Activated CD8-positive, alpha-beta memory T cell treated with anti-CD3 and anti-CD28 coated beads, Interleukin-2, amount 10 ng/mL, durations not matched to agents 7 days and 5 days (primary cell): Measurements from ENCODE around the gene PCLAF. TPM values are rescaled to one million over a fixed set of nuclear protein-coding genes. Genes with fewer than 3 reads are reported as not detected.
"Not testable (repeated sequence)": the region's sequence is repeated elsewhere in the genome, so short reads cannot be mapped to it uniquely, and the experiment has no call there.

Experiments used
- ATAC-seq: fragments of 150-1000 bp; cut with Tn5 transposase; one replicate; pipeline ENCODE4 v1.10.0; 2021; ENCODE audit warnings: moderate library complexity
- CTCF ChIA-PET: fragments of 350-600 bp; sonication (Branson Sonifier 250); formaldehyde crosslinking; loops from one replicate; lab custom pipeline; 2021; ENCODE audit warnings: antibody characterized with exemption; lab: Charles Lee
- DNase-seq: peaks from one replicate; pipeline ENCODE4 v3.0.0-alpha.2; 2020
- H3K27ac Mint-ChIP-seq: one replicate; pipeline ENCODE4 v1.8.0; 2021; ENCODE audit warnings: mild to moderate bottlenecking, mixed read lengths
- H3K27me3 Mint-ChIP-seq: one replicate; pipeline ENCODE4 v1.8.0; 2021; ENCODE audit warnings: mixed read lengths
- H3K36me3 Mint-ChIP-seq: one replicate; pipeline ENCODE4 v1.8.0; 2021; ENCODE audit warnings: mild to moderate bottlenecking, mixed read lengths
- H3K4me1 Mint-ChIP-seq: one replicate; pipeline ENCODE4 v1.8.0; 2021; ENCODE audit warnings: mixed read lengths
- H3K4me3 Mint-ChIP-seq: one replicate; pipeline ENCODE4 v1.8.0; 2021; ENCODE audit warnings: mild to moderate bottlenecking, moderate library complexity, mixed read lengths
- H3K9me3 Mint-ChIP-seq: one replicate; pipeline ENCODE4 v1.8.0; 2022; ENCODE audit warnings: low read depth, mixed read lengths
- total RNA-seq, 2 experiments: library from RNA; stranded (reverse); gene quantifications; one replicate each; pipeline ENCODE4 v1.2.3, GENCODE V29; 2021

The PCLAF gene
- total RNA-seq, 2 experiments from 2014 or later = 138 to 139 TPM

DNA sequence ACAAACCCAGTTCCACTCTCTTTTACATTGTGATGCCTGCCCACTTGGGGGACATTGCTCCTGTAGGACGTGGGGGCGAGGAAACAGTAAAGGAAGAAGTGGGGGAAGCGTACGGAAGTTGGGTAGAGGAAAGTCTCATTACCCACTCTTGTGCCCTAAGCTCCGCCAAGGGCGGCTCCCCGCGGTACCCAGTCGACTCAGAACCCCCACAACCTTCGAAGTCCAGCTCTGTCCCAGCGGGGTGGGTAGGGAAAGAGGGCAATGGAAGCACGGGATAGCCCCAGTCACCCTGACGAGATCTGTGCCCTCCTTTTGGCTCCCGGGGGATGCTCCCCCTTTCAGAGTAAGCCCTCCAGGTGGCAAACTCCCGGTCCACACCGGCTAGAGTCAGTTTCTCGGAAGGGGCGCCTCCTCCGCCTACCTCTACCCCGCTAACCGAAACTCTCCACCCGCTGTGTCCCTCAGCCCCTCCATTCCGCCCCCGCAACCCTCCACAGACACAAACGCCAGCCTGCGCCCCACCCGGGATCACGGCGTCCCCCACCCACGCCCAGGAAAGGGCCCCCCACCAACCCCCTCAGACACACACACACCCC is 25.8 kb downstream of the PCLAF start:
- Mint-ChIP-seq H3K9me3 (no peaks in the 10 kb centered on the region), H3K27ac (peak overlapping the region; percentile 86), H3K27me3 (no peaks in the 10 kb centered on the region), H3K36me3 (peaks cover 8% of the 10 kb centered on the region), H3K4me1 (peaks cover 36% of the 10 kb centered on the region), H3K4me3 (peak overlapping the region; percentile 89)
- peak; percentile 42 for ATAC-seq
- DNase-seq = peak; percentile 63
- CTCF ChIA-PET = interaction anchor here (1.0 to 1.9 kb wide), 4 partner anchors 10 to 145 kb away, joined by 3 to 7 read pairs (median 4); no protein-coding TSS in a partner anchor

GRCh38 chr15:64354688-64355344 is 26.4 kb downstream of the PCLAF start:
- CTCF ChIA-PET = interaction anchor here (1.2 to 1.9 kb wide), 3 partner anchors 13 to 145 kb away, joined by 3 to 7 read pairs (median 4); no protein-coding TSS in a partner anchor
- Mint-ChIP-seq H3K9me3 (no peaks in the 10 kb centered on the region), H3K4me1 (peaks cover 33% of the 10 kb centered on the region), H3K27me3 (no peaks in the 10 kb centered on the region), H3K36me3 (peaks cover 6% of the 10 kb centered on the region), H3K4me3 (peak overlapping the region; percentile 89), H3K27ac (peak overlapping the region; percentile 86)
- DNase-seq (no peak), ATAC-seq (no peak)

- H3K36me3 Mint-ChIP-seq = peaks cover 6% of the 10 kb centered on the region
- H3K27ac Mint-ChIP-seq = no peak overlapping the region
- DNase-seq = no peak
- H3K9me3 Mint-ChIP-seq = no peaks in the 10 kb centered on the region
- ATAC-seq = no peak
- H3K4me1 Mint-ChIP-seq = peaks cover 14% of the 10 kb centered on the region
- H3K27me3 Mint-ChIP-seq = no peaks in the 10 kb centered on the region
- H3K4me3 Mint-ChIP-seq = no peak overlapping the region
- CTCF ChIA-PET = no interaction called here
These were observed 30.0 kb downstream of the PCLAF start for GRCh38 chr15:64351265-64351664.

DNA sequence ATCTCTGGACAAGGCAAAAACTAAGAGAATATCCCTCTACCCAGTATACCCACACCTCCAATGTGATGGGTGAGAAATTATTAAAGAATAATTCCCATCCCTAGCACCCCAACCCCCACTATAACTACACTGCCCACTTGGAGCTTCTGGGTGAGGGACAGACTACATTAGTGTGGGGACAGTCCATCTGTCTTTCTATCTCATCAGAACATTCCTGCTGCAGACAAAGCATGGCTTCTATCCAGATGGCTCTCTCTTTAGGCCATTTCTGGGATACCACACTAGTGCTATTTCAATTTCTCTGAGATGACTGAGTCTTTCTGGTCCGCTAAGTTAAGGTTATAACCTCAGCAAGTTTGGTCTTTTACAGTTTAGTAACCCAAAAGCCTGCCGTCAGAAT is 31.9 kb downstream of the PCLAF start:
- DNase-seq = no peak
- CTCF ChIA-PET = interaction anchor here (0.9 to 1.0 kb wide), 2 partner anchors 10 to 102 kb away, joined by 3 read pairs; no protein-coding TSS in a partner anchor
- no peak overlapping the region for H3K27ac Mint-ChIP-seq
- no peak overlapping the region for H3K4me3 Mint-ChIP-seq
- H3K4me1 Mint-ChIP-seq = peaks cover 4% of the 10 kb centered on the region
- ATAC-seq = no peak
- H3K9me3 Mint-ChIP-seq = no peaks in the 10 kb centered on the region
- peaks cover 8% of the 10 kb centered on the region for H3K36me3 Mint-ChIP-seq
- no peaks in the 10 kb centered on the region for H3K27me3 Mint-ChIP-seq

GRCh38 chr15:64348455-64348854 is 32.8 kb downstream of the PCLAF start:
- Mint-ChIP-seq H3K4me1 (peaks cover 4% of the 10 kb centered on the region), H3K4me3 (no peak overlapping the region), H3K27me3 (no peaks in the 10 kb centered on the region), H3K36me3 (peaks cover 8% of the 10 kb centered on the region), H3K9me3 (no peaks in the 10 kb centered on the region), H3K27ac (no peak overlapping the region)
- CTCF ChIA-PET = no interaction called here
- ATAC-seq = no peak
- DNase-seq = no peak

GRCh38 chr15:64346242-64346641 is 35.0 kb downstream of the PCLAF start:
- H3K4me3 Mint-ChIP-seq, H3K27me3 Mint-ChIP-seq, DNase-seq, H3K27ac Mint-ChIP-seq, ATAC-seq, H3K9me3 Mint-ChIP-seq, H3K4me1 Mint-ChIP-seq, CTCF ChIA-PET: not testable (repeated sequence)
- H3K36me3 Mint-ChIP-seq = peaks cover 17% of the 10 kb centered on the region

- Mint-ChIP-seq H3K27me3 (no peaks in the 10 kb centered on the region), H3K9me3 (no peaks in the 10 kb centered on the region), H3K4me3 (no peak overlapping the region), H3K27ac (no peak overlapping the region), H3K4me1 (peaks cover 4% of the 10 kb centered on the region), H3K36me3 (peaks cover 17% of the 10 kb centered on the region)
- no peak for ATAC-seq
- DNase-seq = no peak
- CTCF ChIA-PET = interaction anchor here (1.2 kb wide), 1 partner anchor 11 kb away, joined by 3 read pairs; the partner anchor contains the start of gene CSNK1G1
These were observed 36.5 kb downstream of the PCLAF start for GRCh38 chr15:64344651-64345294.

DNA sequence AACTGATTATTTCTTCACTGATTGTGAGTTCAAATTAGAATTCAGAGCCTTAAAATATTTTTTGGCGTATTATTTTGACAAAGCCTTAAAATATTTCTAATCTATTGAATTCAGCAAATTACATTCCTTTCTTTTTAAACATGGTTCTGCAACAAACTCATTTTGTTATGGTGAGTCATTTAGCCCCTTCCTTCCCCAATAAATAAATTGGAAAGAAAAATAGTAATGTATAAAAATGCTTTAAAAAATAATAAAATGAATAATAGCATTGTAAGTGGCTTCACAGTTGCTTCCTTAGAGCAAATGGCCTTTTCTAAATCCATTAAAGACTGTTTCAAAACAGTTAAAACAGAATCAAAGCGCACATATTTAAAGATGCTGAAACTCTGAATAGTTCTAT is 37.4 kb downstream of the PCLAF start:
- Mint-ChIP-seq H3K36me3 (peaks cover 19% of the 10 kb centered on the region), H3K27ac (no peak overlapping the region), H3K9me3 (no peaks in the 10 kb centered on the region), H3K4me3 (no peak overlapping the region), H3K27me3 (no peaks in the 10 kb centered on the region), H3K4me1 (peaks cover 4% of the 10 kb centered on the region)
- ATAC-seq = no peak
- no peak for DNase-seq
- CTCF ChIA-PET = no interaction called here

DNA sequence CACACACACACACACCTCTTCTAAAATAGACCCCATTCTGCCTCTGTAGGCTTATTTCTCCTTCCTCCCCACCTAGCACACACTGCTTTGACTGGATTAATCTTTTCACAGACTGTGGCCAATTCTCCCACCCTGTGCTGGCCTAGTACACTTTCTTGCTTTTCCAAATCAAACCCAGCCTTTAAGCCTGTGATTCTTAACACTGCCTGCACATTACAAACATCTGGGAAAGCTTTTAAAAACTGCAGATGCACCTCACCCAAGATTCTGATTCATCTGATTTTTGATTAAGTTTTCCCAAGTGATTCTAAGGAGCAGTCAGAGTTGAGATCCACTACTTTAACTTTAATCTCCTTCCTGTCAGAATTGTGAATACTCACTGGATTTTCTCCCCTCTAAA is 38.0 kb downstream of the PCLAF start:
- H3K9me3 Mint-ChIP-seq = no peaks in the 10 kb centered on the region
- CTCF ChIA-PET = no interaction called here
- DNase-seq (no peak), ATAC-seq (no peak)
- no peaks in the 10 kb centered on the region for H3K27me3 Mint-ChIP-seq
- H3K36me3 Mint-ChIP-seq = peaks cover 17% of the 10 kb centered on the region
- H3K4me1 Mint-ChIP-seq = peaks cover 4% of the 10 kb centered on the region
- H3K27ac Mint-ChIP-seq = no peak overlapping the region
- no peak overlapping the region for H3K4me3 Mint-ChIP-seq

DNA sequence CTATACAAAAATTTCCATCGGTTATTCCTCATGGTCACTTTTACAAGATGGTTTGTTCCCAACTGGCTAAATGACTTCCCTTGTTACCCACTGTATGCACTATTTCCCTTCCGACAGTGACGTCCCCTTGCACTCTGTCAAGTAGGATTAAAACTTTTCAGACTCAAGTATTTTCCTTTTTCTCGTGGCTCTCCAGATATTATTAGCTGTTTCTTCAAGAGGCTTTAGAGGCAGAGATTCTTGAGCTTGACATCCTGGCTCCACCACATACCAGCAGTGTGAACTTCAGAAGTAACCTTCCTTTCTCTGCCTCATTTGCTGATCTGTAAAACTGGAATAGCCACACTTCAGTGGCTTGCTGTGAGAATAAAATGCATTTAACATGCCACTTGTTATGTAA is 39.3 kb downstream of the PCLAF start:
- DNase-seq = no peak
- CTCF ChIA-PET = interaction anchor here (1.0 kb wide), 1 partner anchor 112 kb away, joined by 5 read pairs; no protein-coding TSS in a partner anchor
- H3K4me3 Mint-ChIP-seq = no peak overlapping the region
- no peak for ATAC-seq
- H3K4me1 Mint-ChIP-seq = peaks cover 7% of the 10 kb centered on the region
- H3K27me3 Mint-ChIP-seq = no peaks in the 10 kb centered on the region
- H3K9me3 Mint-ChIP-seq = no peaks in the 10 kb centered on the region
- peaks cover 16% of the 10 kb centered on the region for H3K36me3 Mint-ChIP-seq
- H3K27ac Mint-ChIP-seq = no peak overlapping the region

- H3K27ac Mint-ChIP-seq = no peak overlapping the region
- no peak for DNase-seq
- no peaks in the 10 kb centered on the region for H3K27me3 Mint-ChIP-seq
- CTCF ChIA-PET = no interaction called here
- H3K4me3 Mint-ChIP-seq = no peak overlapping the region
- peaks cover 12% of the 10 kb centered on the region for H3K4me1 Mint-ChIP-seq
- H3K9me3 Mint-ChIP-seq = no peaks in the 10 kb centered on the region
- no peak for ATAC-seq
- H3K36me3 Mint-ChIP-seq = peaks cover 18% of the 10 kb centered on the region
These were observed 40.9 kb downstream of the PCLAF start for GRCh38 chr15:64340355-64340754.

GRCh38 chr15:64337761-64338160 is 43.5 kb downstream of the PCLAF start:
- Mint-ChIP-seq H3K36me3 (peaks cover 26% of the 10 kb centered on the region), H3K9me3 (no peaks in the 10 kb centered on the region), H3K27me3 (no peaks in the 10 kb centered on the region), H3K4me1 (peaks cover 26% of the 10 kb centered on the region), H3K4me3 (no peak overlapping the region), H3K27ac (no peak overlapping the region)
- CTCF ChIA-PET = interaction anchor here (0.6 kb wide), 1 partner anchor 27 kb away, joined by 3 read pairs; no protein-coding TSS in a partner anchor
- no peak for ATAC-seq
- DNase-seq = no peak
